HT-29 (cell line): ENCODE measurements around the gene NEMF. TPM values are rescaled to one million over a fixed set of nuclear protein-coding genes. Genes with fewer than 3 reads are reported as not detected.
"Not testable (repeated sequence)": the region's sequence is repeated elsewhere in the genome, so short reads cannot be mapped to it uniquely, and the experiment has no call there.

Source experiments
- DNase-seq: peaks from one replicate; pipeline ENCODE4 v3.0.0-alpha.2; 2015; ENCODE audit warnings: low spot score
- small RNA-seq: library from RNA; depleted of rRNA; stranded (forward); fragments of <200 nt; gene quantifications from one replicate; pipeline ENCODE3, GENCODE V24; 2014
- total RNA-seq: library from RNA; depleted of rRNA; stranded (reverse); fragments of >200 nt; shearing (Covaris generic); gene quantifications from 2 replicates; pipeline ENCODE4 v1.2.3, GENCODE V29; 2014; rRNA removed

The NEMF gene
- total RNA-seq, 1 experiment from 2014 or later = 20.0 TPM

DNA sequence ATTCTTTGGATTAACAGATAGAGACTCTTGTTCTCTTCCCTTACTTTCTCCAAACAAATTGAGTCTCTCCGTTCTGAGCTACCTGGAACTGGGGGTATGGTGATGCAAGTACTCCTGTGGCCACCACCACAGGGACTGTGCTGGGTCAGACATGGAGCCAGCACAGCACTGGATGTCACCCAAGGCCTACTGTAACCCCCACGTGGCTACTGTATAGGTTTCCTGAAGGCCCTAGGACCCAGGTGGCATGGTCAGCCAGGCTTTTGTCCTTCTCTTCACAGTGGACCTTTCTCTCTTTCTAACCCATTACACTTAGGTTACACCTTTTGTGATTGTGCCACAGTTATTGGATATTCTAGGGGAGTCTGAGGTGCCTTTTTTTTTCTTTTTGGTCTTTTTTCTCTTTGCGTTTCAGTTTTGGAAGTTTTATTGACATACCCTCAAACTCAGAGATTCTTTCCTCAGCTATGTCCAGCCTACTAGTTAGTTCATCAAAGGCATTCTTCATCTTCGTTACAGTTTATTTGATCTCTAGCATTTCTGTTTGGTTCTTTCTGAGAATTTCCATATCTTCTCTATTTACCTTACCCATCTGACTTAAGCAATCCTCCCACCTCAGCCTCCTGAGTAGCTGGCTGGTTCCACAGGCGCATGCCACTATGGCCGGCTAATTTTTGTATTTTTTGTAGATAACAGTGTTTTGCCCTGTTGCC, 90.6 kb downstream of the NEMF start:
- DNase-seq = no peak

- no peak for DNase-seq
These were observed 97.2 kb downstream of the NEMF start for GRCh38 chr14:49755378-49755777.

DNA sequence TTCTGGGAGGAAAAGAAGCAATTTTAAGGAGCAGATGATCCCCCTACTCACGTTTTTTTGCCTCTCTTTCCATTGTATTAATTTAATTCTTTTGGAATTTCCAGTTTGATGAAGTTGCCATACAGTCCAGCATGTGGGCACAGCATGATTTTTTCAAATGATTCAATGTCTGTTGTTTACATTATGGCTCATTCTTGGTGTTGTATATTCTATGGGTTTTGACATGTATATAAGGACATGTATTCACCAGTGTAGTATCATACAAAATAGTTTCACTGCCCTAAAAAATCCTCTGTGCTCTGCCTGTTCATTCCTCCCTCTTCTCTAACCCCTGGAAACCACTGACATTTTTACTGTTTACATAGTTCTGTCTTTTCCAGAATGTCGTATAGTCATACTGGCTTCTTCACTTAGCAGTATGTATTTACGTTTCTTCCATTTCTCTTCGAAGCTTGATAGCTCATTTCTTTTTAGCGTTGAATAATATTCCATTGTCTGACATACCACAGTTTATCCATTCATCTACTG, 98.0 kb downstream of the NEMF start:
- no peak for DNase-seq

DNA sequence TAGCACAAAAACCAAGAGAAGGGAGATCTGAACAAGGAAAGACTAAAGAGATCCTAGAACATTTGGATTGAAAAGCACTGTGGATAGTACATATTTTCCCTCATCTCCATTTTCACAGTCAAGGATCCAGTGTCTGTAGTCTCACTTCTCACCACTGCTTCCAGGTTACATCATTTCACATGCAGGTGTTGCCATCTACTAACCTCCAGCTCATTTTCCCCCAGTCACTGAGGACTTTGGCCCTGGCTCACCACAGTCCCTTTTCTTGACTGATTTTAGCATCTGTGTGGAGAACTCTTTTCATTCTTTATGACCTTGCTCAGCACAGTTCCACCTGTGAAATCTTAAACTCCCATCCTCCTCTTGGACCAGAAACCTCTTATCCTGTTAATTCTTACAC, 106.1 kb downstream of the NEMF start:
- not testable (repeated sequence) for DNase-seq

- DNase-seq = no peak
These were observed 107.4 kb downstream of the NEMF start for GRCh38 chr14:49745191-49745590.

GRCh38 chr14:49735669-49736068, 116.9 kb downstream of the NEMF start:
- DNase-seq = not testable (repeated sequence)

GRCh38 chr14:49733836-49734235, 118.8 kb downstream of the NEMF start:
- DNase-seq = no peak

GRCh38 chr14:49732896-49733295, 119.7 kb downstream of the NEMF start:
- no peak for DNase-seq

Small RNA genes lying within 50 kb of the gene (small RNA-seq; reads per million reads assigned to genes)
- gene RF00019 (not detected), gene RN7SL2 (176 reads per million, percentile 98 among the genes with 10 or more reads in this experiment), gene RN7SL3 (5.0 reads per million, percentile 83 among the genes with 10 or more reads in this experiment), gene RNU6-189P (not detected), gene RNU6-539P (not detected)

Other genes starting within 250 kb of the NEMF start
- 114 and 130 TPM in 2 replicates for gene RPL36AL, start 232.2 kb downstream of the NEMF start, total RNA-seq
- 35.5 and 36.5 TPM in 2 replicates for gene MGAT2, start 232.0 kb downstream of the NEMF start, total RNA-seq
- 23.0 and 24.9 TPM in 2 replicates for gene DNAAF2, start 217.5 kb downstream of the NEMF start, total RNA-seq
- 10.3 and 14.8 TPM in 2 replicates for gene POLE2, start 164.6 kb downstream of the NEMF start, total RNA-seq
- gene KLHDC1, start 159.7 kb downstream of the NEMF start, total RNA-seq = not detected in 2 replicates
- gene KLHDC2, start 84.6 kb downstream of the NEMF start, total RNA-seq = 61.8 and 67.8 TPM in 2 replicates
- 47.1 and 47.3 TPM in 2 replicates for gene ARF6, start 40.3 kb upstream of the NEMF start, total RNA-seq